CD8-positive, alpha-beta memory T cell (primary cell): ENCODE results near the gene VEGFD. TPM values are rescaled to one million over a fixed set of nuclear protein-coding genes. Genes with fewer than 3 reads are reported as not detected.

Source experiments
- CTCF ChIA-PET: fragments of 350-600 bp; sonication (Branson Sonifier 250); formaldehyde crosslinking; loops from one replicate; lab custom pipeline; 2021; ENCODE audit warnings: antibody characterized with exemption; lab: Charles Lee
- POLR2A ChIA-PET: fragments of 350-600 bp; sonication (Branson Sonifier 250); formaldehyde crosslinking; loops from one replicate; lab custom pipeline; 2021; ENCODE audit warnings: antibody characterized with exemption; lab: Charles Lee
- DNase-seq, 5 donors: peaks; one replicate each; pipeline versions ENCODE4 v3.0.0 to v3.0.0-alpha.2; 2020 to 2022; ENCODE audit warnings: mixed read lengths in 1 of 5
- H3K27ac ChIP-seq: one replicate; pipeline ENCODE4 v1.7.0; 2013; ENCODE audit warnings: low read depth, mild to moderate bottlenecking, low read length, moderate library complexity
- H3K27me3 ChIP-seq: 2 replicates; pipeline ENCODE4 v1.7.0; 2013; ENCODE audit warnings: low read length, mild to moderate bottlenecking; ENCODE audit not compliant: insufficient read depth, poor library complexity, severe bottlenecking
- H3K36me3 ChIP-seq: 2 replicates; pipeline ENCODE4 v1.7.0; 2013; ENCODE audit warnings: mild to moderate bottlenecking, low read length, moderate library complexity; ENCODE audit not compliant: insufficient read depth
- H3K4me1 ChIP-seq: 2 replicates; pipeline ENCODE4 v1.7.0; 2013; ENCODE audit warnings: mild to moderate bottlenecking, low read length, moderate library complexity; ENCODE audit not compliant: insufficient read depth
- H3K4me3 ChIP-seq: 2 replicates; pipeline ENCODE4 v1.7.0; 2013; ENCODE audit warnings: mild to moderate bottlenecking, low read length
- H3K9me3 ChIP-seq: 2 replicates; pipeline ENCODE4 v1.7.0; 2013; ENCODE audit warnings: mild to moderate bottlenecking, low read length
- H3K27ac Mint-ChIP-seq, 8 donors: one replicate each; pipeline ENCODE4 v1.8.0; 2020 to 2021; ENCODE audit warnings: mixed read lengths in 8 of 8, mild to moderate bottlenecking in 6 of 8, inconsistent platforms in 3 of 8, moderate library complexity in 3 of 8
- H3K27me3 Mint-ChIP-seq, 2 donors: one replicate each; pipeline ENCODE4 v1.8.0; 2020 to 2021; ENCODE audit warnings: mixed read lengths in 2 of 2, mild to moderate bottlenecking in 1 of 2, moderate library complexity in 1 of 2
- H3K36me3 Mint-ChIP-seq, 3 donors: one replicate each; pipeline ENCODE4 v1.8.0; 2020 to 2021; ENCODE audit warnings: mixed read lengths in 3 of 3, inconsistent platforms in 1 of 3, mild to moderate bottlenecking in 1 of 3
- H3K4me1 Mint-ChIP-seq, 3 donors: one replicate each; pipeline ENCODE4 v1.8.0; 2020 to 2021; ENCODE audit warnings: mixed read lengths in 3 of 3, inconsistent platforms in 1 of 3, mild to moderate bottlenecking in 1 of 3
- H3K4me3 Mint-ChIP-seq, 7 donors: one replicate each; pipeline ENCODE4 v1.8.0; 2020 to 2021; ENCODE audit warnings: mixed read lengths in 7 of 7, mild to moderate bottlenecking in 6 of 7, moderate library complexity in 4 of 7, inconsistent platforms in 2 of 7
- H3K9me3 Mint-ChIP-seq, 5 donors: one replicate each; pipeline ENCODE4 v1.8.0; 2020 to 2022; ENCODE audit warnings: mixed read lengths in 5 of 5, mild to moderate bottlenecking in 3 of 5, moderate library complexity in 2 of 5, inconsistent platforms in 1 of 5
- polyA plus RNA-seq: library from polyadenylated mRNA; unstranded; fragments of 300-500 nt; fragmentation: Illumina TruSeq; gene quantifications from one replicate; pipeline ENCODE4 v1.2.3, GENCODE V29; 2021
- total RNA-seq, 2 experiments: library from RNA; stranded (reverse); gene quantifications; one replicate each; pipeline ENCODE4 v1.2.3, GENCODE V29; 2021

Gene VEGFD
- total and polyA plus RNA-seq, 3 experiments from 2014 or later, result not detected

DNA sequence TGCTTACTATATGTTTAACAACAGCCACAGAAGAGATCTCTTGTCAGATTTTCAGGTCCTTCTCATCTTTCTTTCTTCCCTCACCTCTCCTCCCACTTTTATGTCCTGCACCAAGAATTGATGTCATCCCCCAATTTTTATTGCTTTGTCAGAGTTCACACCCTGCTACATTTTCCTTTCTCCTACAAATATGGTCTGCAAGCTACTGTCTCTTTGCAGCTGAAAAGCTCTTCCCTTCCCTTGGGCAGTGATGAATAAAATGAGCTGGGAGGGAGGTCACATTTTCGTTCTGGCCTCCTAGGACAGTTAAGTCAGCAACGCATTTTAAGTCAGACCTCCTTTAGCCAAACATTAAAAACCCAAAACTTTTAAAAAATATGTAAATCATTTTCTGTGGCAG, 26.7 kb upstream of the VEGFD start:
- Histone ChIP-seq H3K36me3 (no peaks in the 10 kb centered on the region), H3K4me1 (no peaks in the 10 kb centered on the region), H3K4me3 (no peak overlapping the region), H3K9me3 (no peaks in the 10 kb centered on the region), H3K27ac (no peak overlapping the region), H3K27me3 (no peaks in the 10 kb centered on the region)
- Mint-ChIP-seq H3K4me3 (no peak overlapping the region), H3K27ac (no peak overlapping the region), H3K9me3 (peaks cover 0 to 3% (median 0%) of the 10 kb centered on the region in 5 donors), H3K4me1 (no peaks in the 10 kb centered on the region), H3K27me3 (peaks cover 20 to 25% of the 10 kb centered on the region in 2 donors), H3K36me3 (peaks cover 0 to 2% (median 0%) of the 10 kb centered on the region in 3 donors)
- ChIA-PET POLR2A (no interaction called here), CTCF (no interaction called here)
- no peak for DNase-seq

- H3K27ac Mint-ChIP-seq, result no peak overlapping the region
- CTCF ChIA-PET, result no interaction called here
- Histone ChIP-seq H3K27ac (no peak overlapping the region), H3K9me3 (no peaks in the 10 kb centered on the region), H3K27me3 (no peaks in the 10 kb centered on the region), H3K36me3 (no peaks in the 10 kb centered on the region), H3K4me1 (no peaks in the 10 kb centered on the region), H3K4me3 (no peak overlapping the region)
- peaks cover 0 to 2% (median 0%) of the 10 kb centered on the region in 3 donors for H3K36me3 Mint-ChIP-seq
- DNase-seq, result no peak
- no peak overlapping the region for H3K4me3 Mint-ChIP-seq
- POLR2A ChIA-PET, result no interaction called here
- H3K27me3 Mint-ChIP-seq, result peaks cover 17 to 25% of the 10 kb centered on the region in 2 donors
- no peaks in the 10 kb centered on the region for H3K4me1 Mint-ChIP-seq
- H3K9me3 Mint-ChIP-seq, result peaks cover 0 to 3% (median 0%) of the 10 kb centered on the region in 5 donors
Observed at GRCh38 chrX:15410430-15410829, 26.2 kb upstream of the VEGFD start.

DNA sequence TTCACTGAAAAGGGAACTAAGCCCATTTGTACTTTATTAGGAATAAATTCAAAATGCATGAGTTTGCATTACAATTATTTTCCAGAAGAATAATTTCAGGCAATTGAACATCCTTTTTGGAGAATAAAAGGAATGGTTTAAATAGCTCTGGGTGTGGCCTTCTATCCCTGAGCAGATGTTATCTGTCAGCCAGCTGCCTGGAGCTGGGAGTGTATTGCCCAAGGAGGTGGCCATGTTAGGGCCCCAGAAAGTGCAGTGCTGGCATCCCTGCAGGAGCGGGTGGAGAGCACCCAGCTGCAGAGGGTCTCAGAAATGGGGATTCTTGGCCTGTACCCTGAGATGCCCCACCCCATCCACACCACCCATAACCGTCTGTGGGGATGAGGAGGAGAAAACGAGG, 21.6 kb upstream of the VEGFD start:
- CTCF ChIA-PET, result no interaction called here
- Histone ChIP-seq H3K27ac (no peak overlapping the region), H3K27me3 (no peaks in the 10 kb centered on the region), H3K4me3 (no peak overlapping the region), H3K4me1 (no peaks in the 10 kb centered on the region), H3K36me3 (no peaks in the 10 kb centered on the region), H3K9me3 (no peaks in the 10 kb centered on the region)
- Mint-ChIP-seq H3K4me1 (peaks cover 0 to 2% (median 0%) of the 10 kb centered on the region in 3 donors), H3K9me3 (no peaks in the 10 kb centered on the region), H3K27ac (no peak overlapping the region), H3K27me3 (peaks cover 8 to 14% of the 10 kb centered on the region in 2 donors), H3K4me3 (no peak overlapping the region), H3K36me3 (peaks cover 0 to 2% (median 0%) of the 10 kb centered on the region in 3 donors)
- POLR2A ChIA-PET, result no interaction called here
- DNase-seq, result no peak

DNA sequence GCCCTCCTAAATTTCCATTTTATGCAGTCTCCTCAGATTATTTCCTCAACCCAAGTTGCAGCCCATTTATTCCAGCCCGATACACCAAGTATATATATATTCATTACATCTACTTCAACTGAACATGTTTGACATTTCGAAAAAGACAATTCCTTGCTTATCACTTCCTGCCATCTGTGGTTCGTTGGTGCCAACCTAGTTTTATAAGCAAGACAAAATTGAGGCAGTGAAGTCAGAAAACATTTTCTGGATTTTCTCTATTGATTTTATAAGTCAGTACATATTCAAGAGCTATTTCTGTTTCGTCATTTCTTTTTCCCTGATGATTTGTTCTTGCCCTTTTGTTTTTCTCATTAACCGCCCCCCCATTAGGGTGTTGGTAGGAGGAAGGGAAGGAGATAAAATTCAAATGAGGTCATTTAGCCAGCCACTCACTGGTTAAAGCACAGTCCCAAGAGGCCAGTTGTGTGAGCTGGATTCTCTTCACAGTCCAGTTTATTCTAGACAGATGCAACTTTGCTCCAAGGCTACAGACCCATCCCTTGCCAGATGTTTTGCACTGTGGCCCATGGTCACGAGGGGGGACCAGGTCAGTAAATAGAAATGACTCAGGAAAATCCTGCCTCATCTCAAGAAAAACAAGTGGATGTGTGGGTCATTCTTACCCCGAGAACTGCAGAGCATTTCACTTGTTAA, 20.3 kb upstream of the VEGFD start:
- no peaks in the 10 kb centered on the region for H3K9me3 Mint-ChIP-seq

DNA sequence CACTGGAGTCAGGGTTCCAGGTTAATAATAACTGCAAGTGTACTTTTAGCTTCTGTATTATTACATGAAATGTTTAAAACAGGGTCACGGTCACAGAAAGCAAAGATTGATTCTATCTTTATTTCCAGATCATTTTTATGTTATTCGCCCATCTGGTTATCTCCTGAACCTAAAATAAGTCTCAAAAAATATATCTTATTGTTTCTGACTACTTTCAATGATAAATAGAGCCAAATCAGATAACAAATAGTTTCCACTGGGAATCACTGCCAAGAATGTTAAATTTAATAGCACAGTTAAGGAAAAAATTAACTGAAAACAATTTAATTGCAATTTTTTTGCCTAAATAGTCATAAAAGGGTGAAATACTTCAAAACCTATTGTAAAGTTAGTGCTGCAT, 17.2 kb upstream of the VEGFD start:
- DNase-seq, result no peak
- Histone ChIP-seq H3K36me3 (no peaks in the 10 kb centered on the region), H3K9me3 (no peaks in the 10 kb centered on the region), H3K27ac (no peak overlapping the region), H3K27me3 (no peaks in the 10 kb centered on the region), H3K4me1 (no peaks in the 10 kb centered on the region), H3K4me3 (no peak overlapping the region)
- Mint-ChIP-seq H3K36me3 (no peaks in the 10 kb centered on the region), H3K4me1 (peaks cover 0 to 2% (median 0%) of the 10 kb centered on the region in 3 donors), H3K9me3 (no peaks in the 10 kb centered on the region), H3K27me3 (peaks cover 1 to 2% of the 10 kb centered on the region in 2 donors), H3K4me3 (no peak overlapping the region), H3K27ac (no peak overlapping the region)
- CTCF ChIA-PET, result no interaction called here
- POLR2A ChIA-PET, result no interaction called here

More for the DNA sequence above, 20.3 kb upstream of the VEGFD start:
- Mint-ChIP-seq H3K27me3 (peaks cover 8 to 9% of the 10 kb centered on the region in 2 donors), H3K4me3 (no peak overlapping the region), H3K36me3 (peaks cover 0 to 2% (median 0%) of the 10 kb centered on the region in 3 donors), H3K4me1 (peaks cover 0 to 2% (median 0%) of the 10 kb centered on the region in 3 donors), H3K27ac (no peak overlapping the region)
- no peaks in the 10 kb centered on the region for H3K4me1 ChIP-seq
- H3K27me3 ChIP-seq, result no peaks in the 10 kb centered on the region
- no peaks in the 10 kb centered on the region for H3K9me3 ChIP-seq
- no peak overlapping the region for H3K4me3 ChIP-seq
- DNase-seq, result no peak
- no peak overlapping the region for H3K27ac ChIP-seq
- CTCF ChIA-PET, result no interaction called here
- POLR2A ChIA-PET, result no interaction called here
- H3K36me3 ChIP-seq, result no peaks in the 10 kb centered on the region

DNA sequence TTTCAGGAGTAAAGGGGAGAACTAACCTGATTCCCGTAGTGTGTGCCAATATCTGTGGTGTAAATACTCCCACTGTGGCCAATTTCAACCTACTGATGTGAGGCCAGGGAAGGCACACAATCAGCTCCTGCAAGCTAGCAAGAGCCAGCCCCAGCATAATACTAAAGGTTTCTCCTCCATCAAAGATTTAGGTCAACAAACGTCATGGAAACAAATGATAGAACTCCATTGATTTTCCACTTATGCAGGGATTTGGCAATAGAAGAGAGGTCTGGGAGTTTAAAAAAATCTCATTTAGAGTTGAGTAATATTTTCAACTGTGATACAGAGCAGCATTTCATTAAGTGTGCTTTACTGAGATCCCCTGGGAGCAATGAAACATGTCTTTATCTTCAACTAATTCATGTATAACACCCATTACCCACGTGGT, 15.8 kb upstream of the VEGFD start:
- H3K9me3 Mint-ChIP-seq, result no peaks in the 10 kb centered on the region
- ChIA-PET CTCF (no interaction called here), POLR2A (no interaction called here)
- no peak overlapping the region for H3K27ac ChIP-seq
- H3K27me3 ChIP-seq, result no peaks in the 10 kb centered on the region
- no peaks in the 10 kb centered on the region for H3K36me3 Mint-ChIP-seq
- H3K36me3 ChIP-seq, result no peaks in the 10 kb centered on the region
- no peak overlapping the region for H3K27ac Mint-ChIP-seq
- peaks cover 0 to 2% (median 0%) of the 10 kb centered on the region in 3 donors for H3K4me1 Mint-ChIP-seq
- no peak overlapping the region for H3K4me3 Mint-ChIP-seq
- no peak overlapping the region for H3K4me3 ChIP-seq
- DNase-seq, result no peak
- H3K4me1 ChIP-seq, result no peaks in the 10 kb centered on the region
- peaks cover 2 to 5% of the 10 kb centered on the region in 2 donors for H3K27me3 Mint-ChIP-seq
- H3K9me3 ChIP-seq, result no peaks in the 10 kb centered on the region

- Mint-ChIP-seq H3K4me3 (no peak overlapping the region), H3K36me3 (no peaks in the 10 kb centered on the region), H3K27me3 (peaks cover 0 to 5% of the 10 kb centered on the region in 2 donors), H3K9me3 (no peaks in the 10 kb centered on the region), H3K4me1 (no peaks in the 10 kb centered on the region), H3K27ac (no peak overlapping the region)
- Histone ChIP-seq H3K4me3 (no peak overlapping the region), H3K9me3 (no peaks in the 10 kb centered on the region), H3K36me3 (no peaks in the 10 kb centered on the region), H3K27me3 (no peaks in the 10 kb centered on the region), H3K27ac (no peak overlapping the region), H3K4me1 (no peaks in the 10 kb centered on the region)
- no peak for DNase-seq
- POLR2A ChIA-PET, result no interaction called here
- CTCF ChIA-PET, result no interaction called here
Observed at GRCh38 chrX:15398874-15399273, 14.7 kb upstream of the VEGFD start.

DNA sequence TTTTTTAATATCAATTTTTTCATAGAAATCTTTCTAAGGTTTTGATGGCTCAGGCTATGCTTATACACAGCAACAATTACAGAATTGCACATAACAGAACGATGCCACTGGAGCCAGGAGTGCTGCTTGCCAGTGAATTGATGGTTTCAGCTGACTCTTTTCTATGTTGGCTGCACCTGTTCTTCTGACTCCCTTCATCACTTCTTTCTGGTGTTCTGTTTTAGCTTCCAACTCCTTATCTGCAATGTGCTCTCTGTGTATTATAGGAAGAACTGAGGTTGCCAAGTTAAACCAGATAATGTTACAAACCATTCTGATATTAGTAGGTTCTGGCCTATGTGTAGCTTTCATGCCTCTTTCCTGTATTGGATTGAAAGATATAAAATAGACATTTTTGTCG, 11.6 kb upstream of the VEGFD start:
- H3K4me3 Mint-ChIP-seq, result no peak overlapping the region
- ChIA-PET POLR2A (no interaction called here), CTCF (no interaction called here)
- no peak overlapping the region for H3K27ac ChIP-seq
- H3K27me3 ChIP-seq, result no peaks in the 10 kb centered on the region
- peaks cover 0 to 1% (median 0%) of the 10 kb centered on the region in 5 donors for H3K9me3 Mint-ChIP-seq
- DNase-seq, result no peak
- no peaks in the 10 kb centered on the region for H3K9me3 ChIP-seq
- H3K36me3 Mint-ChIP-seq, result no peaks in the 10 kb centered on the region
- no peaks in the 10 kb centered on the region for H3K36me3 ChIP-seq
- H3K4me3 ChIP-seq, result no peak overlapping the region
- peaks cover 0 to 9% of the 10 kb centered on the region in 2 donors for H3K27me3 Mint-ChIP-seq
- no peaks in the 10 kb centered on the region for H3K4me1 Mint-ChIP-seq
- no peaks in the 10 kb centered on the region for H3K4me1 ChIP-seq
- H3K27ac Mint-ChIP-seq, result no peak overlapping the region
